ENCODE data around the gene BET1.

BET1 gene

DNA sequence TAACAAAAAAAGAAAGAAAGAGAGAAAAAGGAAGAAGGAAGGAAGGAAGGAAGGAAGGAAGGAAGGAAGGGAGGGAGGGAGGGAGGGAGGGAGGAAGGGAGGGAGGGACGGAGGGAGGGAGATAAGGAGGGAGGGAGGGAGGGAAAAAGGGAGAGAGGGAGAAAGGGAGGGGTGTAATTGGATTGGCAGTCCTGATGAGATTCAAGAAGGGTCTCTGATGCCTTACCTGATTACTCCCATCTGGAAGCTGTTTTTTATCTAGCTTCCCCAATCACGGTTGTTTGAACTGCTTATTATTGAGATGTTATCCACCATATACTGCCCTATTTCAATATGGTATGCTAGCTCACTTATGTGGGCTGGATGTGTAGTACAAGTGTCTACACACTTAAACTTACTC, 55.3 kb downstream of the BET1 start:
- Histone ChIP-seq H3K27me3 (ENCODE audit: insufficient read depth, low read depth) (no peaks in the 10 kb centered on the region), H3K4me2 (no peak overlapping the region), H4K20me1 (ENCODE audit: insufficient read depth) (no peaks in the 10 kb centered on the region), H3K36me3 (ENCODE audit: insufficient read depth) (no peaks in the 10 kb centered on the region), H3K79me2 (ENCODE audit: insufficient read depth, low read depth) (no peaks in the 10 kb centered on the region), H3K9ac (no peak overlapping the region), H2AFZ (ENCODE audit: low read depth) (no peak overlapping the region), H3K27ac (no peak overlapping the region), H3K4me3 (IDR thresholded peaks at IDR 0.05; ENCODE audit: insufficient read depth, low read depth, low read length) (no peak overlapping the region), H3K4me1 (ENCODE audit: low read depth, poor library complexity, severe bottlenecking) (no peaks in the 10 kb centered on the region)
- TF ChIP-seq, protein P1, sequence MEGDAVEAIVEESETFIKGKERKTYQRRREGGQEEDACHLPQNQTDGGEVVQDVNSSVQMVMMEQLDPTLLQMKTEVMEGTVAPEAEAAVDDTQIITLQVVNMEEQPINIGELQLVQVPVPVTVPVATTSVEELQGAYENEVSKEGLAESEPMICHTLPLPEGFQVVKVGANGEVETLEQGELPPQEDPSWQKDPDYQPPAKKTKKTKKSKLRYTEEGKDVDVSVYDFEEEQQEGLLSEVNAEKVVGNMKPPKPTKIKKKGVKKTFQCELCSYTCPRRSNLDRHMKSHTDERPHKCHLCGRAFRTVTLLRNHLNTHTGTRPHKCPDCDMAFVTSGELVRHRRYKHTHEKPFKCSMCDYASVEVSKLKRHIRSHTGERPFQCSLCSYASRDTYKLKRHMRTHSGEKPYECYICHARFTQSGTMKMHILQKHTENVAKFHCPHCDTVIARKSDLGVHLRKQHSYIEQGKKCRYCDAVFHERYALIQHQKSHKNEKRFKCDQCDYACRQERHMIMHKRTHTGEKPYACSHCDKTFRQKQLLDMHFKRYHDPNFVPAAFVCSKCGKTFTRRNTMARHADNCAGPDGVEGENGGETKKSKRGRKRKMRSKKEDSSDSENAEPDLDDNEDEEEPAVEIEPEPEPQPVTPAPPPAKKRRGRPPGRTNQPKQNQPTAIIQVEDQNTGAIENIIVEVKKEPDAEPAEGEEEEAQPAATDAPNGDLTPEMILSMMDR (conservative IDR thresholded peaks at IDR 0.05; ENCODE audit: low read depth, low read length), result no peak

DNA sequence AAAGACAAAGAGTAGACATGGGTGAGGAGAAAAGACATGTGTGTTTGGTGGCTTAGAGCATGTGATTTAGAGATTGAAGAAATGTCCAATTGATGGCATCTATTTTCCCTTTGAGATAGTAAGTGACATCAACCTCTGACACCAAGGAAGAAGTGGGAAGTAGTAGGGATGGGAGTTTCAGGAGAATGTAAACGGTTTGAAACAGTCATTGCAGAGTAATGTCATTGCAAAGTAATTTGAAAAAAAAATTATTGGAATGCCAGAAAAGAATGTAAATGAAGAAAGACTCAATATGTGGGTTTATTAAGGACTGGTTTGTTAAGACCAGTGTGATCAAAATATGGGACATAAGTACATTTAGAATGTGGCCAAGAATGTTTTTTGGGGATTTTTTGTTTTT, 56.0 kb downstream of the BET1 start:
- H2AFZ ChIP-seq (ENCODE audit: low read depth), result no peak overlapping the region
- no peaks in the 10 kb centered on the region for H3K36me3 ChIP-seq (ENCODE audit: insufficient read depth)
- no peaks in the 10 kb centered on the region for H3K79me2 ChIP-seq (ENCODE audit: insufficient read depth, low read depth)
- H3K27me3 ChIP-seq (ENCODE audit: insufficient read depth, low read depth), result no peaks in the 10 kb centered on the region
- TF ChIP-seq, protein P1 (conservative IDR thresholded peaks at IDR 0.05; ENCODE audit: low read depth, low read length), result no peak
- no peak overlapping the region for H3K4me2 ChIP-seq
- H3K4me3 ChIP-seq (IDR thresholded peaks at IDR 0.05; ENCODE audit: insufficient read depth, low read depth, low read length), result no peak overlapping the region
- no peak overlapping the region for H3K27ac ChIP-seq
- H3K9ac ChIP-seq, result no peak overlapping the region
- H3K4me1 ChIP-seq (ENCODE audit: low read depth, poor library complexity, severe bottlenecking), result no peaks in the 10 kb centered on the region
- no peaks in the 10 kb centered on the region for H4K20me1 ChIP-seq (ENCODE audit: insufficient read depth)

DNA sequence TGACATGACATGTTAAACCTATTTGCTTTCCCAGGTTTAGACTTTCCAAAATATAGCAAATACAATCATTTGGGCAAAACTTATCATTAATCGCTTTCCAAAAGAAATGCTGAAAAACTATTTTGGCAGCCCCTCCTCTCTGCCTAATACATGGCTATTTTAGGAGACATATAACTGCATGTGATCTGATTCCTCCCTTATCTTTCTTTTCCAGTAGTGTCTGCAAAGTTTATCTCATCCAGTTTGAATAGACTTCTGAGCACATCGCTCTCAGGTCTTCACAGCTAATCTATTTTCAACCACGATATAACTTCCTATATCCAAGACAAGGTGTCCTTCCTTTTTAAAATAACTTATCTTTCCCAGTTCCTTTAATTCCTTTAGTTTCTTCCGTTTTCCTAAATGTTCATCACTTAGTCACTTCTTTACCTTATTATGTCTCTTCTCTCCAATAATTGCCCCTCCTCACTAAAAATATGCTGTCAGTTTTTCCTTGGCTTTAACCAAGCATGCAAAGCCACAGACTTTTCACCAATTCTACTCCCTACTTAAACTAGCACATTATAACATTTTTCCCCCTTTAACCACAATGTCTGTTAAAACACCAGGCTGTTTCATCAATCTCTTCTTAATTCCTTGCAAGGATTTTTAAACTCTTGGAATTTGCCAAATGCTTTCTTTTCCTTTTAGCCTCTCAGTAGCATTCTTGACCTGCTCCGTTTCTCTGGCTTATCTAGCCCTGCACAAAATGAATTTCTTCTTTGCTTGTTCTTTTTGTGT, 58.2 kb downstream of the BET1 start:
- Histone ChIP-seq H3K36me3 (ENCODE audit: insufficient read depth) (no peaks in the 10 kb centered on the region), H3K9ac (no peak overlapping the region), H3K27me3 (ENCODE audit: insufficient read depth, low read depth) (no peaks in the 10 kb centered on the region), H3K27ac (no peak overlapping the region), H4K20me1 (ENCODE audit: insufficient read depth) (no peaks in the 10 kb centered on the region), H3K4me3 (IDR thresholded peaks at IDR 0.05; ENCODE audit: insufficient read depth, low read depth, low read length) (no peak overlapping the region), H3K4me1 (ENCODE audit: low read depth, poor library complexity, severe bottlenecking) (no peaks in the 10 kb centered on the region), H2AFZ (ENCODE audit: low read depth) (no peak overlapping the region), H3K79me2 (ENCODE audit: insufficient read depth, low read depth) (no peaks in the 10 kb centered on the region), H3K4me2 (no peak overlapping the region)
- TF ChIP-seq, protein P1 (conservative IDR thresholded peaks at IDR 0.05; ENCODE audit: low read depth, low read length), result no peak

DNA sequence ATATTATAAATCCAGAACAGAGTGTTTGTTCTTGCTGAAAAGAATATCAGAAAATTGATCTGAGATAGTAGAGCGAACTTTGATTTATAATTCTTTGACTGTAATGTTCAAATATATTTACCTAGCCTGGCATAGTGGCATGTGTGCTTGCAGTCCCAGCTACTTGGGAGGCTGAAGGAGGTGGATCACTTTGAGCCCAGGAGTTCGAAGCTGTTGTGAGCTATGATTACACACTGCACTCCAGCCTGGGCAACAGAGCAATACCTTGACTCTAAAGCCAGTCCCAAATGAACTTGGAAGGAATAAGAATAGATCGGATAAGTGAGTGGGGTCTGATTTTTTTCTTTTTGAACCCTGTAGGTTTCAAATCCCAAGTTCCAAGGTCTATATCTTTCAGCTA, 59.1 kb downstream of the BET1 start:
- Histone ChIP-seq H3K4me3 (IDR thresholded peaks at IDR 0.05; ENCODE audit: insufficient read depth, low read depth, low read length) (no peak overlapping the region), H3K27me3 (ENCODE audit: insufficient read depth, low read depth) (no peaks in the 10 kb centered on the region), H3K4me2 (no peak overlapping the region), H3K27ac (no peak overlapping the region), H3K79me2 (ENCODE audit: insufficient read depth, low read depth) (no peaks in the 10 kb centered on the region), H4K20me1 (ENCODE audit: insufficient read depth) (no peaks in the 10 kb centered on the region), H3K4me1 (ENCODE audit: low read depth, poor library complexity, severe bottlenecking) (no peaks in the 10 kb centered on the region), H3K9ac (no peak overlapping the region), H3K36me3 (ENCODE audit: insufficient read depth) (no peaks in the 10 kb centered on the region), H2AFZ (ENCODE audit: low read depth) (no peak overlapping the region)
- TF ChIP-seq, protein P1 (conservative IDR thresholded peaks at IDR 0.05; ENCODE audit: low read depth, low read length), result no peak

Measured in KMS-11 (cell line).